EL (cell line): ENCODE results near the gene MAB21L3.
"Not testable (repeated sequence)": the region's sequence is repeated elsewhere in the genome, so short reads cannot be mapped to it uniquely, and the experiment has no call there.

ENCODE experiments used
- DNase-seq: peaks from one replicate; pipeline ENCODE4 v3.0.0-alpha.2; 2016

Gene MAB21L3

GRCh38 chr1:116139592-116140134 lies 28.5 kb downstream of the MAB21L3 start:
- DNase-seq = no peak

DNA sequence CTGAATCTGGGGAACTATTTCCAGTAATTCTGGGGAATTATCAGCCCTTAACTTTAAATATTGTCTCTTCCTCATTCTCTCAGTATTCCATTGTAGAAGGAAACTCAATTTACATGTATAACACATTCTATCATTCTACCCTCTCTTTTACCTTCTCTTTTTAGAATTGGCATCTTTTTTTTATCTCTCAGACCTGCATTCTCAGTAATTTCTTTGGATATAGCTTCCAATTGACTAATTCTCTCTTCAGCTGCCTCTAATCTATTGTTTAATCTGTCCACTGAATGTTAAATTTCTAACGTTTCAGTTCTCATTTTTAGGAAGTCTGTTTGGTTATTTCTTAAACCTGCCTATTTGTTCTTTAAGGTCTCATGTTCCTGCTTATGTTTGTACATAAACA lies 33.0 kb downstream of the MAB21L3 start:
- no peak for DNase-seq

DNA sequence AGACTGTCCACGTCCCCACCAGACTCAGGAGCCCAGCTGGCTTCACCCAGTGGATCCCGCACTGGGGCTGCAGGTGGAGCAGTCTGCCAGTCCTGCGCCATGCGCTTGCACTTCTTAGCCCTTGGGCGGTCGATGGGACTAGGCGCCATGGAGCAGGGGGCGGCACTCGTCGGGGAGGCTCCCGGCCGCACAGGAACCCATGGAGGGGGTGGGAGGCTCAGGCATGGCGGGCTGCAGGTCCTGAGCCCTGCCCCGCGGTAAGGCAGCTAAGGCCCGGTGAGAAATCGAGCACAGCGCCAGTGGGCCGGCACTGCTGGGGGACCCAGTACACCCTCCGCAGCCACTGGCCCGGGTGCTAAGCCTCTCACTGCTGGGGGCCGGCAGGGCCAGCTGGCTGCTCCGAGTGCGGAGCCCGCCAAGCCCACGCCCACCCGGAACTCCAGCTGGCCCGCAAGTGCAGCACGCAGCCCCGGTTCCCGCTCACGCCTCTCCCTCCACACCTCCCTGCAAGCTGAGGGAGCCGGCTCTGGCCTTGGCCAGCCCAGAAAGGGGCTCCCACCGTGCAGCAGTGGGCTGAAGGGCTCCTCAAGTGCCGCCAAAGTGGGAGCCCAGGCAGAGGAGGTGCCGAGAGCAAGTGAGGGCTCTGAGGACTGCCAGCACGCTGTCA lies 35.4 kb downstream of the MAB21L3 start:
- not testable (repeated sequence) for DNase-seq

DNA sequence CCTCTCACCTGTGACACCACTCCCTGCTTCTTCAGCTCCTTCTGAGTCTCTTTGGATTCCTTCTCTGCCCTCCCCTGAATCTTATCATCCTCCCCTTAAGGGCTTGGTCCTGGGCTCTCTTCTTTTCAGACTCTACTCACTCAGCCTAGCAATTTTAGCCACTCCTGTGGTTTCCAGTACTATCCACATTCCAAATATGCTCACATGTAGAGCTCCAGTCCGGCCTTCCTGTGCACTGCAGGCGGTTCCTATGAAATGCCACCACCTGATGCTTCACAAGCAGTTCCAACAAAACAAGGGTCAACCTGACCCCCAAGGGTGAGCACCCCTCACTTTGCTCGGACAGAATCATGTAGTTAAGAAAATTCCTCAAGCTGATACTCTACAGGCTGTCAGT lies 35.9 kb downstream of the MAB21L3 start:
- DNase-seq = no peak

DNA sequence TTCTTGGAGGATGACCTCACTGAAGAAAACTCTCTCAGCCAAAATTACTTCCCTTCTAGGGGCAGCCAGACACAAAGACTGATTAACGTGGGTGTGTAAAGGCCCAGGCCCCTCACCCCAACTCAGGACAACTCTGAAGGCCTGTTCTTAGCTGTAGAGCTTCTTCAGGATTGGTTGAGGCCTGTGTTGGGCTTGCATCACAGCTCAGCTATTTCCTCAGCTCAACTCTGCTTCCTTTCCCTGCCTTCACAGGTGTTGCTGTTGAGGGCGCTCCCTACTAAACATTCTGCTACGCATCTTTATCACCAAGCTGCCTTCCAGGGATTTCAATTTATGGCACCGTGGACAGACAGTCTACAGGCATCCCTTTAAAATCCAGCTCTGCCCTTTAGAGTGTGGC lies 36.8 kb downstream of the MAB21L3 start:
- DNase-seq = peak; percentile 7

GRCh38 chr1:116148967-116149366 lies 37.8 kb downstream of the MAB21L3 start:
- DNase-seq = no peak

GRCh38 chr1:116150368-116150767 lies 39.2 kb downstream of the MAB21L3 start:
- DNase-seq = no peak

GRCh38 chr1:116151739-116152576 lies 40.8 kb downstream of the MAB21L3 start:
- peak; percentile 78 for DNase-seq

DNA sequence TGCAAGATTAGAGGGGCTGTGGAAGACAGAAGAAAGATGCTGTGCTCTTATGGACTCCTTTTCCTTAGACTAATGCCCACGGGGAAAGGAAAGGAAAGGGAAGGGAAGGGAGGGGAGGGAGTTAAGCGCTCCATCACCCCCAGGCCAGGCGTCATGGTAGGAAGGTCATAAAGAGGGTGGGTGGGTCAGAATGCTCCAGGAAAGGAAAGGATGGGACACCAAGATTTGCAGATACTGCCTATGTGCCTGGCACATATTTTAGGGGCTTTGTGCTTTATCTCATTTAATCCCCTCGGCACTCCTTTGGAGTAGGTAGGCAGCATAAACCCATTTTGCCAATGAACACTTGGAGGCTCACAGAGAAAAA lies 41.4 kb downstream of the MAB21L3 start:
- no peak for DNase-seq

DNA sequence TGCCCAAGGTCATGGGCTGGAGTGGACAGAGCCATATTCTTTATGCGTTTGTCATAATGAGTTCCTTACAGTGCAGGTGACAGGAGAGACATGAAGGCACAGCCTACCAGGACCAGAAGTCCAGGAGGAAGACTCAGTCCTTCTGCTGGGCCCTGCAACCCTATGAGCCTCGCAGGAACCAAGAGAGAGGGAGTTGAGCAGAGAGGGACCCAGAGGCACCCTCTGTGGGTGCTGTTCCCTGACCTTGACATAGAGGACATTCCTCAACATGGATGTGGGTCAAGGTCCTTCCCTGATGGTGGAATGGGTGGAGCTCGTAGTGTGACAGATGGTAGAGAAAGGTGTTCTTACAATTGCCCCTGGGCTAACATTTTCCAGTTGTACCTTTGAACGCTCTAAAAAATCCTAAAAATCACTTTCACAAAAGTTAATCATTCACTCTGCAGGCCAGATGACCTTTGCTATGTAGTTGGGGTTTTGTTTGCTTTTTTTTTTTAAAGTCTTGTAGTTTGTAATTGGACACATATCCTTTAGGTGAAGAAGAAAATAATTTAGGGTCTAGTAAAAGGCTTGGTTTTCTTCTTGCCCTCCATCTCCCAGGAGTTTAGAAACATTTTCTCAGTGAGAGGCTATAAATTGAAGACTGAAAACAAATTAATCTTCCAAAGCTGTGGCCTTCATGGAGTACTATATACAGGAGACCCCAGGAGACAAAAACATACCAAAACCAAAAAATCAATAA lies 41.9 kb downstream of the MAB21L3 start:
- no peak for DNase-seq

GRCh38 chr1:116153692-116154031 lies 42.5 kb downstream of the MAB21L3 start:
- DNase-seq = no peak

- no peak for DNase-seq
Observed at GRCh38 chr1:116154536-116154935, 43.3 kb downstream of the MAB21L3 start.

DNA sequence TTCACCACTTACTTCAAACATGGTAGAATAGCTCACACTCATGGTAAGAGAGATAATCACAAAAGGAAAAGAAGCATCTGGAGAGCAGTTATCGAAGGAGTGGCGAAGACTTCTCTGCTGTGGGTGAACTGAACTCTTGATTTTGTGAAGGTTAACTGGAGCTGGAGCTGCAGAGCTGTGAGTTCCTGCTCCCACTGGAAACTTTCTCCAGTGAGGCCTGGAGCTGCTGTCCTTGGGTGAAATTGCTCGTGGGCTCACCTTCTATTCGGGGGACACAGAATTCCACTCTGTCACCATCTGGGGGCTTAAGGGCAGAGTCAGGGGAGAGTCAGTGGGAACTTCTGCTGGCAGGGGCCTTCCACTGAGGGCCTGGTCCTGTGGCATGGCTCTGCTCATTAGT lies 45.9 kb downstream of the MAB21L3 start:
- DNase-seq = no peak

DNA sequence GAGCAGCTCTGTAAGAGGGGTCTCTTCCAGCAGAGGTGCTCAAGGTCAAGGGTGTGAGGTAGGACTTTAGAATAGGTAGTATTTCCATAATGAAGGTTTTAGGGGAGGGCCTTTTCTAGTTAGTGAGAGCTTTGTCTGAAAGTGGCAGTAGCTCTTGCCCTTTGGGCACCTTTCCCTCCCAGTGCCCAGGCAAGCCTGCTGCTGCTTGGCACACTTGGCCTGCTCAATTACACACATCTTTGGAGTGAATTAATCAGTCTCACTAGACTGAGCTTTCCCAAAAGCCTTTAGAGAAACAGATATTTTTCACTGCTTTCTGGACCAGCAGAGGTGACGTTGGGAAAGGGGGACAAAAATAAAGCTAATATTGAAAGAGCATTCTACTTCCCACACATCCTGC lies 48.0 kb downstream of the MAB21L3 start:
- DNase-seq = no peak

- no peak for DNase-seq
Observed at GRCh38 chr1:116159611-116160010, 48.4 kb downstream of the MAB21L3 start.

DNA sequence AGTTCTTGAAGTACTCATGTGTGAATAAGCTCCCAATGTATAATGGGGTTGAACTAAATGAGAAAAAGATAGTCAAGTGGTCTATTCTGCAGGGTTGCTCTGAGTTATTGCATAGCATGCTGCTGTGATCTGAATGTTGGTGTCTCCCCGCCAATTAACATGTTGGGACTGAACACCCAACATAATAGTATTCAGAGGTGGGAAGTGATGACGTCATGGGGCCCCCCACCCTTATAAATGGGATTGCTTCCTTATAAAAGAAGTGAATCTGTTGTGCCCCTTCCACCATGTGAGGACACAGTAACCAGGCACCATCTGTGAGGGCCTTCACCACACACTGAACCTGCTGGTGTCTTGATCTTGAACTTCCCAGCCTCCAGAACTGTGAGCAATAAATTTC lies 50.2 kb downstream of the MAB21L3 start:
- no peak for DNase-seq

GRCh38 chr1:116161877-116162390 lies 50.7 kb downstream of the MAB21L3 start:
- DNase-seq = no peak

GRCh38 chr1:116163533-116163932 lies 52.3 kb downstream of the MAB21L3 start:
- no peak for DNase-seq

DNA sequence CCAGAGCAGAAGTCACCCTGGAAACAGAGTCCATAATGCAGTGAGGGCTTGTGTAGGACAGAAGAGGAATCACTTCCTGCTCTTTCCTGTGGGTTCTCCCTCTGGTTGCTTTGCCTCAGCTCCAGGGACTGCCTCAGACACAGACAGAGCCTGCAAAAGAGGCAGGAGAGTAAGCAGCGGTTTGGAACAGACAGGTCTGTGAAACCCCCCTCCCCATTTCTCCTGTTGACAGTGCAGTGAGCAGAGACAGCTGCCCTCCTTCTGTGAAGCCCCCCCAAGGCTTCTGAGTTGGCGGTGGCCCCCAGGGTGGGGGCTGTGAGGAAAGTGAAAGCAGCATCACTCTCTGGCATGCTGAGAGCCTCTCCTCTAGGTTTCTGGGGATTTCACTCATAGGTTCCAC lies 53.0 kb downstream of the MAB21L3 start:
- peak; percentile 11 for DNase-seq

DNA sequence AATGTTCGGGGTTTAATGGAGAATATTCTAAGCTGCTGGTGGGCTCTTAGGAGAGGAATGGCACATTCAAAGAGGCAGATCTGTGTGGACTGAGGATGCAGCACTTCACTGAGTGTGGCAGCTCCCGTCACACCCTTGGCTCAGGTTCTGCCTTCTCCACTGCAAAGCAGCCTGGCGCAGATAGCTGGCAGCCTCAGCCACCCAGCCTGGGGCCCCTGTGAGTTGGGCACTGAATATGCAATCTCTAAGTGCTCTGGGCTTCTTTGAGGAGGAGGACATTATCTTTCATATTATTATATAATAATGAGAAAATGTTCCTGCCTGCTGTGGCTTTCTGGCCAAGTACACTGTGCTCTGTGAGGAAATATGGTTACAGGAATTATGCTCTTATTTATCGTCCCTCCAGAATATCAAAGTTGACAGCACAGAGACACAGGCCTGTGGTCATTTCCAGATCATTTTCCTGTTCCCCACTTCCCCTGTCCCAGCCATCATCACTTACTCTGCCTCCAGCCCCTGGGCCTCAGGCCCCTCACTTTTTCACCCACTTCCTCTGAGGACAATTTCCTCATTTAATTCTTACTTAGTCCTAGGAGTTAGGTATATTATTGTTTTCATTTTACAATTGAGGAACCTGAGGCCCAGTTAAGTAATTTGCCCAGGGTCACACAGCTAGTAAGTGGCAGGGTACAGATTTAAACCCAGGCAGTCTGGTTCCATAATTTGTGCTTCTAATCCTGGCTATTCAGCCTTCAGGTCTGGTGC lies 53.6 kb downstream of the MAB21L3 start:
- no peak for DNase-seq

- no peak for DNase-seq
Observed at GRCh38 chr1:116165572-116165971, 54.4 kb downstream of the MAB21L3 start.

GRCh38 chr1:116166011-116166571 lies 54.9 kb downstream of the MAB21L3 start:
- no peak for DNase-seq
